GM21723 (cell line): ENCODE measurements around the gene LPCAT3.

Source experiments
- ATAC-seq: cut with Tn5 transposase; IDR thresholded peaks from one replicate; pipeline ENCODE4 v1.9.1; 2021; ENCODE audit warnings: mild to moderate bottlenecking, moderate library complexity; ENCODE audit not compliant: unreplicated experiment

LPCAT3 gene

GRCh38 chr12:7001921-7002591 is 16.2 kb downstream of the LPCAT3 start:
- ATAC-seq: no peak

GRCh38 chr12:6998715-6999451 is 19.4 kb downstream of the LPCAT3 start:
- no peak for ATAC-seq

GRCh38 chr12:6996040-6996441 is 22.2 kb downstream of the LPCAT3 start:
- ATAC-seq: no peak

GRCh38 chr12:6987956-6988553 is 30.2 kb downstream of the LPCAT3 start:
- no peak for ATAC-seq

- no peak for ATAC-seq
These were observed 35.7 kb downstream of the LPCAT3 start for GRCh38 chr12:6982532-6982931.

GRCh38 chr12:6981152-6982052 is 36.9 kb downstream of the LPCAT3 start:
- ATAC-seq: no peak

- ATAC-seq: no peak
These were observed 37.5 kb downstream of the LPCAT3 start for GRCh38 chr12:6980740-6981139.

- no peak for ATAC-seq
These were observed 38.2 kb downstream of the LPCAT3 start for GRCh38 chr12:6980075-6980474.

- ATAC-seq: no peak
These were observed 38.8 kb downstream of the LPCAT3 start for GRCh38 chr12:6979453-6979852.

GRCh38 chr12:6979021-6979420 is 39.3 kb downstream of the LPCAT3 start:
- ATAC-seq: no peak

- ATAC-seq: no peak
These were observed 39.7 kb downstream of the LPCAT3 start for GRCh38 chr12:6978611-6979011.

GRCh38 chr12:6978188-6978587 is 40.1 kb downstream of the LPCAT3 start:
- ATAC-seq: no peak

GRCh38 chr12:6977653-6978052 is 40.6 kb downstream of the LPCAT3 start:
- no peak for ATAC-seq

GRCh38 chr12:6975297-6976032 is 42.8 kb downstream of the LPCAT3 start:
- no peak for ATAC-seq

- no peak for ATAC-seq
These were observed 44.1 kb downstream of the LPCAT3 start for GRCh38 chr12:6974180-6974579.

- no peak for ATAC-seq
These were observed 48.2 kb downstream of the LPCAT3 start for GRCh38 chr12:6970096-6970527.

- no peak for ATAC-seq
These were observed 49.9 kb downstream of the LPCAT3 start for GRCh38 chr12:6968426-6968825.

- ATAC-seq: no peak
These were observed 50.6 kb downstream of the LPCAT3 start for GRCh38 chr12:6967651-6968100.

GRCh38 chr12:6966351-6966750 is 51.9 kb downstream of the LPCAT3 start:
- ATAC-seq: no peak

- no peak for ATAC-seq
These were observed 52.6 kb downstream of the LPCAT3 start for GRCh38 chr12:6965714-6966113.
